ENCODE data around the gene ARHGEF16. TPM values are rescaled to one million over a fixed set of nuclear protein-coding genes. Genes with fewer than 3 reads are reported as not detected.

The ARHGEF16 gene
- total RNA-seq, 2 experiments from 2014 or later: not detected

GRCh38 chr1:3427711-3428704, 26.5 kb upstream of the ARHGEF16 start:
- Mint-ChIP-seq H3K9me3 (no peaks in the 10 kb centered on the region), H3K36me3 (no peaks in the 10 kb centered on the region), H3K27ac (no peak overlapping the region), H3K27me3 (no peaks in the 10 kb centered on the region), H3K4me3 (no peak overlapping the region), H3K4me1 (no peaks in the 10 kb centered on the region)
- ATAC-seq (ENCODE audit: low read depth) (no peak), DNase-seq (no peak)
- POLR2A ChIA-PET: no interaction called here

GRCh38 chr1:3428899-3429298, 25.6 kb upstream of the ARHGEF16 start:
- Mint-ChIP-seq H3K9me3 (no peaks in the 10 kb centered on the region), H3K4me1 (no peaks in the 10 kb centered on the region), H3K4me3 (no peak overlapping the region), H3K27me3 (no peaks in the 10 kb centered on the region), H3K36me3 (no peaks in the 10 kb centered on the region), H3K27ac (no peak overlapping the region)
- ATAC-seq (ENCODE audit: low read depth) (no peak), DNase-seq (no peak)
- POLR2A ChIA-PET: no interaction called here

DNA sequence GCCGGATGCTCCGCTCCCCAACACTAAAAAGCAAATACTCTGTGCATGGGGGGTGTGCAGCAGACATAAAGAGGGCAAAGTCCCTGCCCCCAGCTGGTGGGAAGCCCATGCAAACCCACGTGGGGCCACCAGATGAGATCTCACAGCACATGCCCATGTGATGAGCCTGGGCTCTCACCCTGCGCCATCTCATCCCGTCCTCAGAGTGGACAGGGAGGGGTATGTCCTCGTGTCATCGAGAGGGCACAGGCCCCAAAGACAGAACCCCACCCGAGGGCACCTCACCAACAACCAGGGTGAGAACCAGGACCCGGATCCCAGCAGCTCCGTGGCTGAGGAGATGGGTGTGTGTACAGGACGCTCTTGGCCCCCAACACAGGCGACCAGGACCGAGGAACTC, 25.1 kb upstream of the ARHGEF16 start:
- no peaks in the 10 kb centered on the region for H3K9me3 Mint-ChIP-seq
- POLR2A ChIA-PET: no interaction called here
- DNase-seq: no peak
- no peaks in the 10 kb centered on the region for H3K36me3 Mint-ChIP-seq
- no peaks in the 10 kb centered on the region for H3K4me1 Mint-ChIP-seq
- H3K27ac Mint-ChIP-seq: no peak overlapping the region
- no peak overlapping the region for H3K4me3 Mint-ChIP-seq
- no peak for ATAC-seq (ENCODE audit: low read depth)
- H3K27me3 Mint-ChIP-seq: no peaks in the 10 kb centered on the region

DNA sequence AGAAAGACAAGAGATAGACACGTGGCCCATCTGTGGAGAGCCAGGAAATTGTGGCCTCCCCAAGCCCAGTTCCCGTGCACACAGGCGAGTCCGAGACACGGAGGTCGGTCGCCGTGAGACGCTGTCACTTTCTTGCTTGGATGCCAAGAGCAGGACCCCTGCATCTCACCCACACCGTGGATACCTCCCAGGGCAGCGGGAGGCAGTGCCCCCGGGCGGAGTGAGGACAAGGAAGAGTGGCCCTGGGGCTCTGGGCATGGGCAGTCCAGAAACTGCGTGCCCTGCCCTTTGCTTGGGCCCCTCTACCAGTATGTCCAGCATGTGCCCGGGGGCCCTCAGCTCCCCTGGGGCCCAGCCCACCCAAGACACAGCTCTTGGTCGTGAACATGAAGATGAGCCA, 24.7 kb upstream of the ARHGEF16 start:
- DNase-seq: no peak
- H3K27ac Mint-ChIP-seq: no peak overlapping the region
- no peaks in the 10 kb centered on the region for H3K27me3 Mint-ChIP-seq
- no peak for ATAC-seq (ENCODE audit: low read depth)
- no peak overlapping the region for H3K4me3 Mint-ChIP-seq
- H3K4me1 Mint-ChIP-seq: no peaks in the 10 kb centered on the region
- H3K9me3 Mint-ChIP-seq: no peaks in the 10 kb centered on the region
- H3K36me3 Mint-ChIP-seq: no peaks in the 10 kb centered on the region
- POLR2A ChIA-PET: no interaction called here

DNA sequence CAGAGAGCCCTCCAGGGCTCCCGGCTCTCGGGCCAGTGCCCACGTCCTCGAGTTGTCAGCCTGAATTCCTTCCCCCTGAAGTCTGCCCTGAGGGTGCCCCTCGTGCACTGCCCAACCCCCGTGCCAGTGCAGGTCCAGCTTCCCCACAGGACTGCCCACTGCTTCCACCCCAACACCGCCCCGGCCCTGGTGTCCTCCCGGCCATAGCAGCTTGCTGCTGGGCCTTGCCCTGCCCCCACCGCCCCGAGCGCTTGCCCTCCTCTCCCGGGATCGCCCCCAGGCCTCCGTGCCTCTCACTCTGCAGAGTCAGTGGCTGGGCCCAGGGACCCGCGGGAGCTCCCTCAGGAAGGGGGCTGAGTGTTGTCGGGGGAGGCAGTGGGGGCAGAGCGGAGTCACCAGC, 24.1 kb upstream of the ARHGEF16 start:
- Mint-ChIP-seq H3K27me3 (no peaks in the 10 kb centered on the region), H3K9me3 (no peaks in the 10 kb centered on the region), H3K27ac (no peak overlapping the region), H3K4me3 (no peak overlapping the region), H3K36me3 (no peaks in the 10 kb centered on the region), H3K4me1 (no peaks in the 10 kb centered on the region)
- ATAC-seq (ENCODE audit: low read depth): no peak
- DNase-seq: no peak
- POLR2A ChIA-PET: no interaction called here

GRCh38 chr1:3430820-3431219, 23.6 kb upstream of the ARHGEF16 start:
- ATAC-seq (ENCODE audit: low read depth): no peak
- no peak for DNase-seq
- no peaks in the 10 kb centered on the region for H3K27me3 Mint-ChIP-seq
- no peaks in the 10 kb centered on the region for H3K4me1 Mint-ChIP-seq
- POLR2A ChIA-PET: no interaction called here
- no peaks in the 10 kb centered on the region for H3K36me3 Mint-ChIP-seq
- H3K4me3 Mint-ChIP-seq: no peak overlapping the region
- H3K9me3 Mint-ChIP-seq: no peaks in the 10 kb centered on the region
- H3K27ac Mint-ChIP-seq: no peak overlapping the region

DNA sequence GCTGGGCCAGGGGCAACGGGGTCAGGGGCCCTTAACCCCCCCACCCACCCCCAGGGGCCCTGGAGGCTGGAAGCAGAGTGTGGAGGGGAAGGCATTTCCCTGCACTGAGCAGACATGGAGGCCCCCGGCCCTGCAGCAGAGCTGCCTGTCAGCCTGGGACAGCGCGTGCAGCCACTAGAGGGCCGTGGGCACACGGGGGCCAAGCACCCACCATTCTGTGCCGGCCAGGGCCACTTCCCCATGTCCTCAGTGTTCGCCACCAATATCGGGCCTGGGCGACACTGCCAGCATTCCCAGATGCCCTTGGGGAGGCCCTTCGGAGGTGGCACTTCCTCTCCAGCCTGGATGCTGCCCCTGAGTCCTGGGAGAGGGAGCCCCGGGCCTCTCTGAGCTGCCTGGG, 23.2 kb upstream of the ARHGEF16 start:
- no peaks in the 10 kb centered on the region for H3K9me3 Mint-ChIP-seq

DNA sequence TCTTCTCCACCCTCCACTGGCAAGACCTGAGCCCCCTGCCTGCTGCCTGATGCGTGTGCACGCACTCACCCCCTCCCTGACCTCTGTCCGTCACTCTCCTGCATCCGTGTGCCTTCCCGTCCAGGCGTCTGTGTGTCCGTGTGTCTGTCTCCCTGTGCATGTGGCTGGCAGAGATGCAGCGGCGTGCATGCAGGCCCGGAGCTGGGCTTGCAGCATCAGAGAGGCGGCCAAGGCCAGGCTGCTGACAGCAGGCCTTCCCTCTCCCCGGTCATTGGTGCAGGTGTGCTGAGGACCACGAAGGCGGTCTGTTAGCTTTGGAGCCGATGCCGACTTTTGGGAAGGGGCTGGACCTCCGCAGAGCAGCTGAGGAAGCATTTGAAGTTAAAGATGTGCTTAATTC, 22.8 kb upstream of the ARHGEF16 start:
- H3K27me3 Mint-ChIP-seq: no peaks in the 10 kb centered on the region
- DNase-seq: no peak
- H3K9me3 Mint-ChIP-seq: no peaks in the 10 kb centered on the region
- H3K27ac Mint-ChIP-seq: no peak overlapping the region
- no peaks in the 10 kb centered on the region for H3K4me1 Mint-ChIP-seq
- POLR2A ChIA-PET: no interaction called here
- H3K36me3 Mint-ChIP-seq: no peaks in the 10 kb centered on the region
- H3K4me3 Mint-ChIP-seq: no peak overlapping the region
- ATAC-seq (ENCODE audit: low read depth): no peak

More for the DNA sequence above, 23.2 kb upstream of the ARHGEF16 start:
- no peaks in the 10 kb centered on the region for H3K36me3 Mint-ChIP-seq
- no peak overlapping the region for H3K27ac Mint-ChIP-seq
- H3K4me3 Mint-ChIP-seq: no peak overlapping the region
- no peaks in the 10 kb centered on the region for H3K27me3 Mint-ChIP-seq
- POLR2A ChIA-PET: no interaction called here
- ATAC-seq (ENCODE audit: low read depth) (no peak), DNase-seq (no peak)
- no peaks in the 10 kb centered on the region for H3K4me1 Mint-ChIP-seq

DNA sequence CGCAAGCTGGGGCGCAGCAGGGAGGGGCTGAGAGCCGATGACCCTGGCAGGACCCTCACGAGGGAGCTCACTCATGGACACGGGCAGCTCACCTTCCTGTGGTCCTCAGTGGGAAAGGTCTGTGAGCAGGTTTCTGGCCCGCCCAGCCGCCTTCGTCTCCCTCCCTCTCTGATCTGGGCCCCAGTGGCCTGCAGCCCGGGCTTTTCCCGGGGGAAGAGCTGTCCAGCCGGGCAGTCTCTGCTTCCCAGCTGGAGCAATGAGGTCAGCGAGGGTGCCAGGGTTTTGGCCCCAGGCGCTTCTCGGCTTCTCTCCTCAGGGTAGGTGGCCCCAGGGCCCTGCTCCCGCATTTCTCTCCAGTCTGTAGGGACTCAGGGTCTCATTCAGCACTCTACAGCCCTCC, 22.2 kb upstream of the ARHGEF16 start:
- no peak for ATAC-seq (ENCODE audit: low read depth)
- no peaks in the 10 kb centered on the region for H3K4me1 Mint-ChIP-seq
- H3K36me3 Mint-ChIP-seq: no peaks in the 10 kb centered on the region
- no peak for DNase-seq
- no peaks in the 10 kb centered on the region for H3K9me3 Mint-ChIP-seq
- no peak overlapping the region for H3K27ac Mint-ChIP-seq
- no peak overlapping the region for H3K4me3 Mint-ChIP-seq
- POLR2A ChIA-PET: no interaction called here
- no peaks in the 10 kb centered on the region for H3K27me3 Mint-ChIP-seq

GRCh38 chr1:3433076-3433475, 21.4 kb upstream of the ARHGEF16 start:
- Mint-ChIP-seq H3K27me3 (no peaks in the 10 kb centered on the region), H3K36me3 (no peaks in the 10 kb centered on the region), H3K4me3 (no peak overlapping the region), H3K9me3 (no peaks in the 10 kb centered on the region), H3K27ac (no peak overlapping the region), H3K4me1 (no peaks in the 10 kb centered on the region)
- POLR2A ChIA-PET: no interaction called here
- DNase-seq: no peak
- ATAC-seq (ENCODE audit: low read depth): no peak

DNA sequence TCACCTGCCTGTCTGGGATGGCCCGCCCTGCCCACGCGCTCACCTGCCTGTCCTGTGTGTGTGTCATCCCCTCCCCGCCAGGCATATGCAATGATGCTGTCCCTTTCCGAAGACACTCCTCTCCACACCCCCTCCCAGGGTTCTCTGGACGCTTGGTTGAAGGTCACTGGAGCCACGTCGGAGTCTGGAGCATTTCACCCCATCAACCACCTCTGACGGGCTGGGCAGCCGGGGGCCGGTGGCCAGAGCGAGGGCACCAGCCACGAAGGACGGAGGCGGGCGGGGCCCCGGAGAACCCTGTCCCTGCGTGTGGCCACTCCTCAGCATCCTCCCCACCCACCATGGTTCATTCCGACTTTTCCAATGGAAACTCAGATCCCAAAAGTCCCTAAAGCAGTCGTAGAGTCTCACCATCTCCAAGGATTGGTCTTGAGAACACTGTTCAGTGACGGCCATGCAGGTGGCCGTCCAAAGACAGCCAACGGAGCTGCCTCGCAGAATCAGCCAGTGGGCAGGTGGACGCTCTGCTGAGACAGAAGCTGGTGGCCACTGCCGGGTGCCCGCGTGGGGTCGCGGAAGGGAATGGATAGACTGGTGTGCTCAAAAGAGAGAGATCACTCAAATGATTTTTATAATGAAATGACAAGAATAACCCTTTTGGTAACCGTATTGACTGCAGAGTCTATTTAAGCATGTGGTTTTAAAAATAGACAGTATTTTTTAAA, 20.7 kb upstream of the ARHGEF16 start:
- no peak for ATAC-seq (ENCODE audit: low read depth)
- no peaks in the 10 kb centered on the region for H3K9me3 Mint-ChIP-seq
- H3K27me3 Mint-ChIP-seq: no peaks in the 10 kb centered on the region
- no peak for DNase-seq
- no peaks in the 10 kb centered on the region for H3K4me1 Mint-ChIP-seq
- H3K4me3 Mint-ChIP-seq: no peak overlapping the region
- no peak overlapping the region for H3K27ac Mint-ChIP-seq
- H3K36me3 Mint-ChIP-seq: no peaks in the 10 kb centered on the region
- POLR2A ChIA-PET: no interaction called here

DNA sequence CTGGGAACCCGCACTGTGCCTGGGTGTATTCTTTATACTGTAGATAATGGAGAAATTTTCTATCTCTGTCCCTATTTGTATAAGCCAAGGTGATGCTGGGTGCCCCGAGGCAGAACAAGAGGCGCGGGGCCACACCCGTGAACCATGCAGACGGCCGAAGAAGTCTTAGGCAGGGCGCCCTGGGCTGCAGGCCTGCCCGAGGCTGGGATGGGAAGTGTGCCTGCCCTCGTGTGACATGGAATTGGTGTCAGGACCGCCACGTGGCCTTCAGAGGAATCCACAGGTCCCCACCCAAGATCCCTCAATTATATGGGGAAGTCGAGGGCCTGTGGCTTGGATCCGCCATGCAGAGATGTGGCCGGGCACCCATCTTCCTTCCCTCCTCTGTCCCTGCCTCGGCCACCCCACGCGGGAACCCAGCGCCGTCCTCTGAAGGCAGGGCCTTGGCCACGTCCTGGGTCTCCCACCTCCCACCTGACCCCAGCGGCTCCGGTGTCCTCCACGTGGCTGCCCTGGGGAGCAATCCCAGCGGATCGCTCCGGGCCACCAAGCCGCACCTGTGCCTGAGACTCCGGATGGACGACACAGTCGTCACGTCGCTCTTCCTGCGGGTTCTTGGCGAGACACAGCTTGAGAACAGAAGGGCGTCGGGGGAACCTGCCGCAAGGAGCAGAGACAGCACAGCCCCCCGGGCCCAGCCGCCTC, 19.9 kb upstream of the ARHGEF16 start:
- Mint-ChIP-seq H3K9me3 (no peaks in the 10 kb centered on the region), H3K4me1 (no peaks in the 10 kb centered on the region), H3K27me3 (no peaks in the 10 kb centered on the region), H3K4me3 (no peak overlapping the region), H3K27ac (no peak overlapping the region), H3K36me3 (no peaks in the 10 kb centered on the region)
- ATAC-seq (ENCODE audit: low read depth): no peak
- POLR2A ChIA-PET: no interaction called here
- DNase-seq: no peak

DNA sequence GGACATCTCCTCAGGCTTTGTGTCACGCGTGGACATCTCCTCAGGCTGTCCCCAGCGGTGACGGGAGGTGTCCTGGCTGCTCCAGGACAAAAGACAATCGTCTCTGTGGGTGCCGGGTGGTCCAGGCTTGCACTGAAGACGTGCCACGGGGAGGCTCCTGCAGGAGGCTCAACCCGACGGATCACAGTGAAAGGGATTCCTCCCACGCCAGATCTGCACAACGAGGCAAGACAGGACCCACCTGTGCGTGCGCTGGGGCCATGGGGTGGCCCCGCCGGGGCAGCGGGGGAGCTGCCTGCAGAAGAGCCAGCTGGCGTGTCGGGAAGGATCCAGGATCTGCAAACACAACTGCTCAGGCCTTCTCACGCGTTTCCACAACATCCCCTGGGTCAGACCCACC, 18.8 kb upstream of the ARHGEF16 start:
- POLR2A ChIA-PET: no interaction called here
- Mint-ChIP-seq H3K27me3 (no peaks in the 10 kb centered on the region), H3K4me3 (no peak overlapping the region), H3K36me3 (no peaks in the 10 kb centered on the region), H3K27ac (no peak overlapping the region), H3K9me3 (no peaks in the 10 kb centered on the region), H3K4me1 (no peaks in the 10 kb centered on the region)
- DNase-seq (no peak), ATAC-seq (ENCODE audit: low read depth) (no peak)

- no peak overlapping the region for H3K27ac Mint-ChIP-seq
- no peak for DNase-seq
- no peaks in the 10 kb centered on the region for H3K9me3 Mint-ChIP-seq
- H3K27me3 Mint-ChIP-seq: peaks cover 4% of the 10 kb centered on the region
- H3K36me3 Mint-ChIP-seq: no peaks in the 10 kb centered on the region
- H3K4me3 Mint-ChIP-seq: no peak overlapping the region
- H3K4me1 Mint-ChIP-seq: no peaks in the 10 kb centered on the region
- ATAC-seq (ENCODE audit: low read depth): no peak
- POLR2A ChIA-PET: no interaction called here
Measured at GRCh38 chr1:3436451-3436850, 18.0 kb upstream of the ARHGEF16 start.

Measured in activated naive CD8-positive, alpha-beta T cell treated with anti-CD3 and anti-CD28 coated beads, Interleukin-2, amount 10 ng/mL, durations not matched to agents 7 days and 5 days (primary cell).